HG03565 (cell line): Measurements from ENCODE around the gene SUGCT.

ENCODE experiments used
- ATAC-seq: cut with Tn5 transposase; IDR thresholded peaks from one replicate; pipeline ENCODE4 v1.9.1; 2021; ENCODE audit warnings: mild to moderate bottlenecking, moderate library complexity; ENCODE audit not compliant: unreplicated experiment

SUGCT gene

GRCh38 chr7:40463446-40463845 lies 328.6 kb downstream of the SUGCT start:
- ATAC-seq = no peak

- no peak for ATAC-seq
These were observed 334.4 kb downstream of the SUGCT start for GRCh38 chr7:40468891-40469864.

GRCh38 chr7:40470091-40470592 lies 335.3 kb downstream of the SUGCT start:
- no peak for ATAC-seq

DNA sequence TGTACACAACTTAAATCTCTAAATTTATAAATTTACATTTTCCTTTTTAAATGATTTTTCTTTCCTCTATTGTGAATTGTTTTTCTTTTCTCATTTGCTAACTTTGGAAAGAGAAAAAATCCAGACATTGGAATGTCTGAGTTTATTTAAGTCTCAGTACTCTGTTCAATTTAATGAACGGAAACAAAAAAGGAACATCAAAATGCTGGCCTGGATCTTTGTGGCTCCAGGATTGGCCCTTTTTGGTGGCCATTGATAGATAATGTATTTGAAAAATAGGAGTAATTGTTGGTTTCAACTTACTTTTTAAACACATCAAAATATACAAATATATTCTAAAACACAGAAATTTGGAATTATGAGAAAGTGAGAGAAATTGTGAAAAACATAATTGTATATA lies 336.0 kb downstream of the SUGCT start:
- no peak for ATAC-seq

DNA sequence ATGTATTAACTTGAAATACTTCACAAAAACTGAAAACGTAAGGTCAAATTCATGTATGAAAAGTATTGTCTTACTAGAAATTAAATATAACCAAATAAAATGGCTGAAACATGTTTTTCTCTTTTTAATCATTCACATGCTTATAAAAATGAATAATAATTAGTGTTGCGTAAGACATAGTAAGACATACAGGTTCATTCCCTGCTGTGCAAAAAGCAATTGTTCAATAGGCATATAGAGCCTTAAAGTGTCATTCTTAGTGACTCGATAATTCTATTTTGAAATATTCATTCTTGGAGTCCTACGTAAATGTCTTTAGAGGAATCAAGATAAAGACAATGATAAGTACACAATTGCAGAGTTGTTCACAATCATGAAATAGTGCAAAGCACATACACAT lies 337.1 kb downstream of the SUGCT start:
- no peak for ATAC-seq

DNA sequence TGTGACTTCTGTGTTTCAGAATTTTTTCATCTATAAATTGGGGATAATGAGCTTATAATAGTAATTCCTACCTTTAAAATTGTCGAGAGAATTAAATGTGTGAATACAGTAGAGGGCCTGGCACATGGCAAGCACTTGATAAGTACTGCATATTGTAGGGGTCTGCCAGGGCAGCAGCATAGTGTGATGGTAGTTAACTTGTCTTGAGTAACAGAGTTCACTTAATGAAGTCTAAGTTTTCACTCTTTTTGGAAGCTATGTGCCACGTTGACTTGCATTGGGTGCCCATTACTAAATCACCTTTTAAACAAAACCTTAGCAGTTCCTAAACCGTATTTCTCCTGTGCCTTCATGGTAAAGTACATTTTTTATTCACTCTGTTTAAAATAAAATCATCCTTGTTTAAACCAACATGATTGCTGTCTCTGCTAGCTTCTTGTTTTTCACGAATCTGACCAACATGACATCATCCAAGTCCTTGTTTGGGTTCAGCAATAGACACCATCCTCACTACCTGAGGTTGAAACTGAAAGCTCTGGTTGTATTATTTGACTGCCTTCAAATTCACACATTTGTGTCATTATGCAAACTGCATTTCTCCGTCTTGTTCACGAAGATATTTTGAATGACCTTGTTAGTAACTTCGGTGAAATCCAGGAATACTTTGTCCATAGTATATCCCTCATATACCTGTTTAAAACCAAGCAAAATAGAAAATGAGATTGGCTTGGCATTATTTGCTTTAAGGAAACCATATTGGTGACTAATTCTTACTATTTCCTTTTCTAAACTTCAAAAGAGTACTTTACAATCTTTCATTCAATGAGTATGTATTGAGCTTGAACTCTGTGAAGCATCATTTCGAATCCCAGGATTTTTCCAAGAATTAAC lies 340.2 kb downstream of the SUGCT start:
- ATAC-seq = peak; percentile 100

DNA sequence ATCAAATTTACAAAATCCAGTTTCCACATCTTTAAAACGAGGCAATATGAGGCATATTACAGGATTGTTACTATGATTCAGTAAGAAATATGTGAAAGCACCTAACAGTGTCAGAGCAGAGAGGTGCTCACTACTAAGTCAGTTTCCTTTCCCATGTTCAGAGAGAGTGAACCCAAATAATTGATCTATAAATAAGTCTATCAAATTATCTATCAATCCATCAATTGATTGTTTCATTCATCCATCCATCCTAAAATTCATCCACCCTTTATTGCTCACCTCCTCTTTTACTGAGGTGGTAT lies 340.8 kb downstream of the SUGCT start:
- no peak for ATAC-seq

- ATAC-seq = no peak
These were observed 342.3 kb downstream of the SUGCT start for GRCh38 chr7:40477094-40477493.

- no peak for ATAC-seq
These were observed 348.0 kb downstream of the SUGCT start for GRCh38 chr7:40482845-40483244.

- ATAC-seq = no peak
These were observed 348.8 kb downstream of the SUGCT start for GRCh38 chr7:40483630-40484029.

DNA sequence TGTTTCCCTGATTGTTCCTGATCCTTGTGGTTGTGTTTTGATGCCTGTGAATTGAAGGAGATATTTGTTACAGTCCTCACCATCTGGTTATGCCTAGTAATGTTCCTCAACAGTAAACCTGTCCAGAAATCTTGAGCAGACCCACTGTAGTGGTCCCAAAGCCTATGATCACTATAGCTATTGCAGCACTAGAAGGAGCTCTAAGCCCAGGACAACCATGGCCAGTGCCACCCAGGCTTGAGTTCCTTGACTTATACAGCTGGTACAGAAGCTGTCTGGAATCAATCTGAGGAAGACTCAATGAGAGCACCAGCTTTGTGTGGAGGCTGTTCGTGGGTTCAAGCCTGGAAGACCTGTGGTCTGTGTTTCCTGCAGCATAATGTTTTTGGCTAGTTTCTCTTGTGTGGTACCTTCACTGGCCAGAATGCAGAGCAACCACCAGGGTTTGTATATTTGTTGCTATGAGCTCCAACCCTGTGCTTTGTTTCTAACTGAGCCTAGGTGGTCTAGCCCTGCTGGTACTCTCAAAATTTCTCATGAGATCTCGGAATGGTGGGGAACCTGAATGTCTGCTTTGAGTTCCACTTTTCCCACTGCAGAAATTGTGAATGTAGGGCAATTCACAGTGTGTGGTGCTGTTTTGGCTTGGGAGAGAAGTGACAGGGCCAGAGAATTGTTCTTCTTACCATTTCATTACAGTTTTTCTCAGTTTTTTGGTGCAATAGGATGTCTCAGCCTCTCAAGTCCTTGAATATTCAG lies 355.2 kb downstream of the SUGCT start:
- no peak for ATAC-seq

- ATAC-seq = no peak
These were observed 355.8 kb downstream of the SUGCT start for GRCh38 chr7:40490603-40490924.

DNA sequence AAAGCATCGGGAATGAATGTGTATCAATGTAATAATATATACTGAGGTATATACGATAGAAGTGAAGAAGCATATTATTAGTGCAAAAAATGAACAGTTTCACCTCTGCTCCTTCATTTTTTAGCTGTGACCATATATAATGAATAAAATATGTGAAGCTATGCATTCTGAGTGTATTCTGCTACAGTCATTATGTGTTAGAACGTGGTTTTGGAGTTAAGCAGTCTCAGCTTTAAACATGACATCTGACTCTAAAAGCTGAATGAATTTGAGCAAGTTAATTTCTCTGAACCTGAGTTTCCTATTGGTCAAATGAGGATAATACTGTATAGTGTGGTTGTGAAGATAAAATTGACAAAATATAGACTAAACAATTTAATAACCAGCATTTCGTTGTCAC lies 358.1 kb downstream of the SUGCT start:
- no peak for ATAC-seq

GRCh38 chr7:40493609-40494051 lies 358.8 kb downstream of the SUGCT start:
- ATAC-seq = no peak

GRCh38 chr7:40498924-40499510 lies 364.2 kb downstream of the SUGCT start:
- ATAC-seq = no peak

DNA sequence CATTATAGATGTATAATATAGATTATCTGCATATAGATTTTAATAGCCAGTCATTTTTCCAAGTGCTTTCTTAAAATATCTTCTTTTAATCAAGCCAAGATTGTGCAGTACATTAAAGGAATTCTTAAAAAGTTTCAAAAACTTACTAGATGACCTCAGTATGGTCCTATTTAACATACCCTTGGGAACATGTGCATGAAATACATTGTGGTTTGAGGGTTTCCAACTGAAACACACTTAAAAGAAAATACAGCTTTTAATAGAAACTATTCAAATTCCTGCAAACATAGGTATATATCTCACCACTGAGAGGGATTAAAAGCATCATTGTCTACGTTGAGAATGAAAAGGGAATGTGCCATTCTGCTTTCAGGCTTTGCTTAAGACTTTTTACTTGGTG lies 364.9 kb downstream of the SUGCT start:
- ATAC-seq = no peak

DNA sequence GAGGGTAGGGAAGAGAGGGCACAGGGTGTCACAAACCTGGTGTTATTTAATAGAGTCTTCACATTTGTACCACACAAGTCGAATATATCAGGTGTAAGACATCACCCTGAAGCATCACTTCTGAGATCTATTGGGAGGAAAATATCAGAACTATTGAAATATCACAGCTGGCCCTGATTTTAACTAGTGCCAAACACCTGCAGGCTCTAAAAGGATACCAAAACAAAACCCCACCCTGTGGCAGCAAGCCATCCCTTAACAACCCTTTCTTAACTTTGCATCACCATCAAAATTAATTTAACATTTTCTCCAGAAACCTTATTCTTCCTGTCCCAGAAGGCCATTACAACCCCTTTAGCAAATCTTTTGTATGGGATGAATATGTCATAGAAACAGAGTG lies 365.4 kb downstream of the SUGCT start:
- no peak for ATAC-seq

DNA sequence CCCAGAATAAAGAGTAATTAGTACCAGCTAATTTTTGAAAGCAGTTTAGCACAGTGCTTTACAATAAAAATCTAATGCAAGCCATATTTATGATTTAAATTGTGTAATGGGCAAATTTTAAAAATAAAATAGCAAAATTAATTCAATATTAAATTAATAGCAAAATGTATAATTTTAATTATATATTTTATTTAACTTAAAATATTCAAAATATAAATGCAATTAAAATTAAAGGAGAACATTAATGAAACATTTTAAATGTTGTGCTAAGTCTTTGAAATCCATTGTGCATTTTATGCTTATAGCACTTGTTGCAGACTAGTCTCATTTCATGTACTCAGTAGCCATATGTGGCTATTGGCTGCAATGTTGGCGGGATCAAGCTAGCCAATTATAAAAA lies 367.6 kb downstream of the SUGCT start:
- ATAC-seq = no peak

GRCh38 chr7:40506158-40506557 lies 371.4 kb downstream of the SUGCT start:
- ATAC-seq = no peak

- ATAC-seq = no peak
These were observed 372.4 kb downstream of the SUGCT start for GRCh38 chr7:40507166-40507565.
